Raji (cell line): ENCODE results near the gene USF1.

Experiments
- POLR2A ChIP-seq: IDR thresholded peaks from 2 replicates; pipeline ENCODE4 v1.6.1; 2011; ENCODE audit warnings: low read depth, low read length, control low read depth; ENCODE audit not compliant: insufficient read depth

The USF1 gene

DNA sequence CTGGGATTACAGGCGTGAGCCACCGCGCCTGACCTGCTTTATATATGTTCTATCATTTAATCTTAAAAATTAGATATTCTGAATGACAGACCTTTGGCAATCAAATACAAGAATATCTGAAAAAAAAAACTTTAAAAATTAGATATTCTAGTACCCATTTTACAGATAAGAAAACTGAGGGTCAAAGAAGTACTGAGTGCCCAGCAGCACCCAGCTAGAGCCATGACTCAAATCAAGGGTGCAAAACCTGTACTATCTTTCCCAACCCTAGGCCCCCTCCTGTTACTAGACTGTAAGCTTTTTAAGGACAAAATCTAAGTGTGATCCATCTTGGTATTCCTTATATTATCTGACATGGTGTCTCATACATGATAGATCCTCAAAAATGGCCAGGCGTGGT lies 15.6 kb upstream of the USF1 start:
- TF ChIP-seq POLR2A: no peak

DNA sequence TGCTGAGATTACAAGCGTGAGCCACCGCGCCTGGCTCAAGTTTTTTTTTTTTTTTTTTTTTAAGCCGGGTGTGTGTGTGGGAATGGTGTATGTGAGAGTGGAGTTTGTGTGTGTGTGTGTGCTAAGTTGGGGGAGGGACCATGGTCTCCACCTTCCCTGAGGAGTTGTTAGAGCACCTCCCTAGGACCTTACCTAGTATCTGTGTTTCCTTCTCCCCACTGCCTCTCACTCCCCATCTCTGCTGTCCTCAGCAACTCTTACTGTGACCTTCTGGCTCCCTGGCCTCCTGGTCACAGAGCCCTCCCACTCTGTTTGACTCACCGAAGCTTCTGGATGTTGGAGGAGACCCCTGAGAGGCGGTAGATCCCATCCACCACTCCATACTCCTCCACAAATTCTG lies 13.5 kb upstream of the USF1 start:
- no peak for TF ChIP-seq POLR2A

DNA sequence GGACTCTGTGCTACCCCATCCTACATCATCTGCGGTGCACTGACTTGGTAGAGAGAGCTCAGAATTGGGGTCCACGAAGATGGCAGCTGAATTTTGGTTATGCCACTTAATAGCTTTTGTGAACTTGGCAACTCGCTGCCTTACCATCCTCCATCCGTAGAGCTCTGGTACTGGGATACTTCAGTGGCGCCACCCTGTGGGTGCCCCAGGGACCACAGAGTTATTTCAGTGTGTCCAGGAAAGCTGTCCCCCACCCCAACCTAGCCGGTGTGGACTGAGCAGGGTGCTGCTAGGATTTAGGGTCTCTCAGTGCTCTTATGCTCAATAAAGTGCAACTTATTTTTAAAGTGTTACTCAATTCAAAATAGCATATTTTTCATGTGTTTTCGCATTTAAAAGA lies 9.0 kb upstream of the USF1 start:
- TF ChIP-seq POLR2A: no peak

- no peak for TF ChIP-seq POLR2A
Observed at GRCh38 chr1:161054232-161054631, 8.5 kb upstream of the USF1 start.

GRCh38 chr1:161052899-161053298 lies 7.1 kb upstream of the USF1 start:
- no peak for TF ChIP-seq POLR2A

DNA sequence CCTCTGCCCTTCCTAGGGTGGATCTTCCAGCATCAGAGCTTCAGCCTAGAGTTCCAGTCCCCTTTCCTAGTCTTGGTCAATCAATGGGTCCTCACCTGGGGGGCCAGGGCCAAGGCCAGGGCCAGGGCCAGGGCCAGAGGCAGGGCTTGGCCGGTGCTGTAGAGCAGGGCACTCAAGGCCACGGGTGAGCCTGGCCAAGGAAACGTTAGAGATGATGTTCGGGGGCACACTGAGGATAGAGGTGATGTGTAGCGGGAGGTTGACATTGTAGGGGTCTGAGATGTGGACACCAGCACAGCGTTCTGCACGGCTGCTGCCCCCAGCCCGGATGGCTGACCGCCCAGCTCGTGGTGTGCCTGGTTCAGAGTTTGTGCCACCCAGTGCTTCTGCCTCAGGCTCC lies 5.4 kb upstream of the USF1 start:
- TF ChIP-seq POLR2A: no peak

- no peak for TF ChIP-seq POLR2A
Observed at GRCh38 chr1:161048949-161049722, 3.4 kb upstream of the USF1 start.

- TF ChIP-seq POLR2A: no peak
Observed at GRCh38 chr1:161047436-161048420, 2.0 kb upstream of the USF1 start.

DNA sequence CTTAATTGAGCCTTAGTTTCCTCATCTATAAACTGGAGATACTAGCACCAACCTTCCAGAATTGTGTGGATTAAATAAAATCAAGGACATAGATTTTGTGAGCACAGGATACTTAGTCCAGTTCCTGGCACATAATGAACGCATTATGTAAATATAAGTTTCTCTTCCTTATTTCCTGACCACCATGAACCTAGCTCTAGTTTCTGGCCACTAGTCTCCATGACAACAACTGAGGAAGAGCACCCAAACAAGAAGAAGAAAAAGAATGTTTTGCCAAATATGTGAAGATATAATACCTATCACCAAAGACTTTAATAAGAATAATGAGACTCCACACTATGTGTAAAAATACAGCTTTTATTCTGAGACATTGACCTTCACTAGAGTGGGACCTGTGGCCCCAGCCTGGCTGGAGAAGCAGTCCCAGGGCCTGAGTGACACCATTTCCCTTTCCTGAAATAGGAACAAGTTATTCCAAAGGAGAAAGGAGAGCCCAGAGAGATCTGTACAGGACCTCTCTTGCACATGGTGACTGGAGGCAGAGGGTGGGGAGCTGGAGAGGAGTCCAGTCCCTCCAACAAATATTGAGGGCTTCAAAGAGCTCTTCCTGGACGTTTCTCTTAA lies 940 bp upstream of the USF1 start:
- no peak for TF ChIP-seq POLR2A

DNA sequence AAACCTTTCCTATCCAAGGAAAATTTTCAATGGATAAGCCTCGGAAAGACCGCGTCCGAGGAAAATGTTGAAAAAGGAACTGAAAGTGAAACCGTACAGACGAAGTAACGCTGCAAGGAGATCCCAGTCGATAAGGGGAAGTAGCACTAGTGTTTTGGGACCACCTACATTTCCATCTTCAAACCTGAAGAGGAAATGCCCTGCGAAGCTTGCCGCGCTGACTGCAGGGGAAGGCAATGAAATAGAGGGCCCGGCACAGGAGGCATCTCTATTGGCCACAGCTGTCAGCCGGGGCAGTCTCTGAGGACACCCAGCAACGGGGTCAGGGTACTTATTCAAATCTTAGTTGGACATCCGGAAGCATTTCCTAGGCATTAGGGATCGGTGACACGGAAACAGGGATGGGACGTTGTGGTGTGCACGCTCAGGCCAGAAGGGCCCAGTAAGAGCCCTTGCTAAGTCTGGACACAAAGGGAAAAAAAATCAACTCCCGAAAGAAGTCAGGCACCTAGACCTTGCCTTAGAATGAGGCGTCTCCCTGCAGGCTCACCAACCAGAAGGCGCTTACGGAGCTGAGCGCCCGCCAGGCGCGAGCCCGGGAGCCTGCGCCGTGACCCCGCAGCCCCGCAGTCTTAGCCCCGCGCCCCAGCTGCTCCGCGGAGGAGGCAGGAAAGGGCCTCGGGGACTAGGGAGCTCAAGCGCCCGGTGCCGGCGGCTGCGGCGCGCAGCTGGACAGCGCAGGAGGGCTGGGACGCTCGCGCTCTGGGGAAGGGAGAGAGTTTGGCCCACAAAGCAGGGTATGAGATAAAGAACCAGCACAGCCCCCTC lies 655 bp downstream of the USF1 start:
- TF ChIP-seq POLR2A: peak; percentile 57

- no peak for TF ChIP-seq POLR2A
Observed at GRCh38 chr1:161044535-161044907, 1.3 kb downstream of the USF1 start.

- TF ChIP-seq POLR2A: no peak
Observed at GRCh38 chr1:161039546-161039945, 6.2 kb downstream of the USF1 start.

DNA sequence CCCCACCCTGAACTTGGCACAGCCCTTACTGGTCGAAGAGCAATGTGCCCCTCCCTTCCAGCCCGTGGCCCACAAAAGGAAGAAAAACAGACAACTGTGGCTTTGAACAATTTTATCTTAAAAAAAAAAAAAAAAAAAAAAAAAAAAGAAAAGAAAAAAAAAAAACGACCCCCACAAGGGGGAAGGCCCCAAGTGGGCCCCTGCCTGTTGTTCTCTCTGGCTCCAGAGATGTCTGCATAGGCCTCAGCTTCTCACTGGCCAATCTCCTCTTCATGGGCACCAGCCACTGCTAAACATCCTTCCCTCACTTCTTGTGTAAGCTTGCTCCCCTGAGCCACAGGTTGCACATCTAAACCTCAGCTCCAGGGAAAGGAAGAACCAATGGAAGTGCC lies 6.6 kb downstream of the USF1 start:
- TF ChIP-seq POLR2A: no peak

- TF ChIP-seq POLR2A: peak; percentile 89
Observed at GRCh38 chr1:161038523-161039153, 7.1 kb downstream of the USF1 start, which contains the start of gene TSTD1. TSS of gene TSTD1 (minus strand) at chr1:161038964. CDS start at chr1:161038889, 75 bp downstream.
